ENCODE data around the gene GPR153.

GPR153 gene

DNA sequence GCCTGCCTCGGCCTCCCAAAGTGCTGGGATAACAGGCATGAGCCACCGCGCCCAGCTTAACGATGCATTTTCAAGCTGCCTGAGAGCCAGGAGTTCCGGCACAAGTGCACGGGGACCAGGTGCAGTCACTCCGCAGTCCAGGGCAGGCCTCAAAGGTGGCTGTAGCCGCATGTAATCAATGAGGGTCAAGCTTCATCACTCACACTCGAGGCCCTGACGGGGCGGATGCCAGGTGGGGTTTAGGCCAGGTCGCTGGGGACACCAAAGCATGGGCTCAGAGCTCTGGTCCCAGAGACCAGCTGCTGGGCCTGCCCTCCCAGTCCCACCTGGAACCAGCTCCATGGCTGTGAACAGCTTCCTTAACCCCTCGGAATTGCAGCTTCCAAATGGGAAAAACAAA, 26.1 kb upstream of the GPR153 start:
- no peak overlapping the region for H3K27ac ChIP-seq (replicated peaks; ENCODE audit: low read length)
- H3K18ac ChIP-seq (ENCODE audit: low read length) = no peak overlapping the region
- peaks cover 0 to 6% of the 10 kb centered on the region in 2 donors for H3K4me1 ChIP-seq (ENCODE audit: control insufficient read depth in 2 of 2, insufficient read depth in 1 of 2, low read depth in 1 of 2, low read length in 2 of 2)
- no peaks in the 10 kb centered on the region for H3K9me3 ChIP-seq (replicated peaks in 1 of 2; ENCODE audit: control insufficient read depth in 2 of 2, insufficient read depth in 1 of 2, low read depth in 1 of 2, low read length in 2 of 2)
- no peak overlapping the region for H3K4me3 ChIP-seq (ENCODE audit: low read length in 2 of 2)
- H2BK5ac ChIP-seq (ENCODE audit: low read length) = no peak overlapping the region
- no peak for DNase-seq (ENCODE audit: low spot score)
- H3K9ac ChIP-seq (ENCODE audit: low read depth, low read length, poor library complexity) = no peak overlapping the region
- H3K14ac ChIP-seq (ENCODE audit: low read length) = no peak overlapping the region
- peaks cover 6 to 43% of the 10 kb centered on the region in 2 donors for H3K36me3 ChIP-seq (replicated peaks in 1 of 2; ENCODE audit: control insufficient read depth in 2 of 2, insufficient read depth in 2 of 2, low read length in 2 of 2)
- no peak overlapping the region for H2BK12ac ChIP-seq (ENCODE audit: low read length)
- no peak overlapping the region for H2AK5ac ChIP-seq (ENCODE audit: low read depth, low read length)
- no peaks in the 10 kb centered on the region for H3K27me3 ChIP-seq (ENCODE audit: control insufficient read depth in 3 of 3, insufficient read depth in 3 of 3, low read depth in 1 of 3, low read length in 3 of 3)
- no peak overlapping the region for H3K4ac ChIP-seq (ENCODE audit: low read length)
- no peak overlapping the region for H3K4me2 ChIP-seq (ENCODE audit: insufficient read depth, low read length, poor library complexity, severe bottlenecking)
- no peak overlapping the region for H2BK15ac ChIP-seq (ENCODE audit: low read length)
- no peak overlapping the region for H2BK120ac ChIP-seq (ENCODE audit: low read depth, low read length)
- no peak overlapping the region for H4K8ac ChIP-seq (ENCODE audit: low read depth, low read length)
- WGBS, 2 donors (ENCODE audit: extremely low coverage in 2 of 2, insufficient read length in 2 of 2, insufficient replicate concordance in 1 of 2) = no CpG with 5 or more reads among the region's 13 CpGs
- H3K79me1 ChIP-seq (ENCODE audit: low read depth, low read length) = peaks cover 2% of the 10 kb centered on the region
- H2AFZ ChIP-seq (ENCODE audit: low read length) = no peak overlapping the region
- H4K91ac ChIP-seq (ENCODE audit: low read depth, low read length, poor library complexity) = no peak overlapping the region
- peak overlapping the region; percentile 87 for H3K23ac ChIP-seq (ENCODE audit: low read depth, low read length, poor library complexity)

- WGBS, 2 donors (ENCODE audit: extremely low coverage in 2 of 2, insufficient read length in 2 of 2, insufficient replicate concordance in 1 of 2) = no CpG with 5 or more reads among the region's 8 CpGs
- H2AFZ ChIP-seq (ENCODE audit: low read length) = no peak overlapping the region
- DNase-seq (ENCODE audit: low spot score) = no peak
- no peaks in the 10 kb centered on the region for H3K9me3 ChIP-seq (replicated peaks in 1 of 2; ENCODE audit: control insufficient read depth in 2 of 2, insufficient read depth in 1 of 2, low read depth in 1 of 2, low read length in 2 of 2)
- H3K23ac ChIP-seq (ENCODE audit: low read depth, low read length, poor library complexity) = peak overlapping the region; percentile 21
- H2BK12ac ChIP-seq (ENCODE audit: low read length) = no peak overlapping the region
- peaks cover 2% of the 10 kb centered on the region for H3K79me1 ChIP-seq (ENCODE audit: low read depth, low read length)
- H3K4me2 ChIP-seq (ENCODE audit: insufficient read depth, low read length, poor library complexity, severe bottlenecking) = no peak overlapping the region
- no peak overlapping the region for H3K4me3 ChIP-seq (ENCODE audit: low read length in 2 of 2)
- no peak overlapping the region for H2BK5ac ChIP-seq (ENCODE audit: low read length)
- H2BK120ac ChIP-seq (ENCODE audit: low read depth, low read length) = peak overlapping the region; percentile 22
- no peak overlapping the region for H2AK5ac ChIP-seq (ENCODE audit: low read depth, low read length)
- peaks cover 0 to 6% of the 10 kb centered on the region in 2 donors for H3K4me1 ChIP-seq (ENCODE audit: control insufficient read depth in 2 of 2, insufficient read depth in 1 of 2, low read depth in 1 of 2, low read length in 2 of 2)
- H3K14ac ChIP-seq (ENCODE audit: low read length) = no peak overlapping the region
- H4K91ac ChIP-seq (ENCODE audit: low read depth, low read length, poor library complexity) = no peak overlapping the region
- H3K27ac ChIP-seq (replicated peaks; ENCODE audit: low read length) = no peak overlapping the region
- H3K9ac ChIP-seq (ENCODE audit: low read depth, low read length, poor library complexity) = no peak overlapping the region
- no peaks in the 10 kb centered on the region for H3K27me3 ChIP-seq (ENCODE audit: control insufficient read depth in 3 of 3, insufficient read depth in 3 of 3, low read depth in 1 of 3, low read length in 3 of 3)
- H4K8ac ChIP-seq (ENCODE audit: low read depth, low read length) = no peak overlapping the region
- H3K18ac ChIP-seq (ENCODE audit: low read length) = no peak overlapping the region
- H3K36me3 ChIP-seq (replicated peaks in 1 of 2; ENCODE audit: control insufficient read depth in 2 of 2, insufficient read depth in 2 of 2, low read length in 2 of 2) = peaks cover 6 to 35% of the 10 kb centered on the region in 2 donors
- no peak overlapping the region for H2BK15ac ChIP-seq (ENCODE audit: low read length)
- no peak overlapping the region for H3K4ac ChIP-seq (ENCODE audit: low read length)
These were observed 25.4 kb upstream of the GPR153 start for GRCh38 chr1:6286266-6286665.

GRCh38 chr1:6285336-6285735, 24.4 kb upstream of the GPR153 start:
- Histone ChIP-seq H3K9me3 (replicated peaks in 1 of 2; ENCODE audit: control insufficient read depth in 2 of 2, insufficient read depth in 1 of 2, low read depth in 1 of 2, low read length in 2 of 2) (no peaks in the 10 kb centered on the region), H3K4me2 (ENCODE audit: insufficient read depth, low read length, poor library complexity, severe bottlenecking) (no peak overlapping the region), H3K14ac (ENCODE audit: low read length) (peak overlapping the region; percentile 13), H2BK15ac (ENCODE audit: low read length) (no peak overlapping the region), H2BK12ac (ENCODE audit: low read length) (no peak overlapping the region), H2BK5ac (ENCODE audit: low read length) (no peak overlapping the region), H3K23ac (ENCODE audit: low read depth, low read length, poor library complexity) (peak overlapping the region; percentile 1), H2AK5ac (ENCODE audit: low read depth, low read length) (no peak overlapping the region), H3K4me1 (ENCODE audit: control insufficient read depth in 2 of 2, insufficient read depth in 1 of 2, low read depth in 1 of 2, low read length in 2 of 2) (peaks cover 0 to 6% of the 10 kb centered on the region in 2 donors), H3K4me3 (ENCODE audit: low read length in 2 of 2) (no peak overlapping the region), H4K8ac (ENCODE audit: low read depth, low read length) (no peak overlapping the region), H4K91ac (ENCODE audit: low read depth, low read length, poor library complexity) (no peak overlapping the region), H3K27ac (replicated peaks; ENCODE audit: low read length) (no peak overlapping the region), H3K18ac (ENCODE audit: low read length) (no peak overlapping the region), H3K4ac (ENCODE audit: low read length) (no peak overlapping the region), H2AFZ (ENCODE audit: low read length) (no peak overlapping the region), H3K79me1 (ENCODE audit: low read depth, low read length) (peaks cover 5% of the 10 kb centered on the region), H3K9ac (ENCODE audit: low read depth, low read length, poor library complexity) (no peak overlapping the region), H2BK120ac (ENCODE audit: low read depth, low read length) (no peak overlapping the region), H3K36me3 (replicated peaks in 1 of 2; ENCODE audit: control insufficient read depth in 2 of 2, insufficient read depth in 2 of 2, low read length in 2 of 2) (peaks cover 12 to 28% of the 10 kb centered on the region in 2 donors), H3K27me3 (ENCODE audit: control insufficient read depth in 3 of 3, insufficient read depth in 3 of 3, low read depth in 1 of 3, low read length in 3 of 3) (no peaks in the 10 kb centered on the region)
- no peak for DNase-seq (ENCODE audit: low spot score)
- no CpG with 5 or more reads among the region's 11 CpGs for WGBS, 2 donors (ENCODE audit: extremely low coverage in 2 of 2, insufficient read length in 2 of 2, insufficient replicate concordance in 1 of 2)

DNA sequence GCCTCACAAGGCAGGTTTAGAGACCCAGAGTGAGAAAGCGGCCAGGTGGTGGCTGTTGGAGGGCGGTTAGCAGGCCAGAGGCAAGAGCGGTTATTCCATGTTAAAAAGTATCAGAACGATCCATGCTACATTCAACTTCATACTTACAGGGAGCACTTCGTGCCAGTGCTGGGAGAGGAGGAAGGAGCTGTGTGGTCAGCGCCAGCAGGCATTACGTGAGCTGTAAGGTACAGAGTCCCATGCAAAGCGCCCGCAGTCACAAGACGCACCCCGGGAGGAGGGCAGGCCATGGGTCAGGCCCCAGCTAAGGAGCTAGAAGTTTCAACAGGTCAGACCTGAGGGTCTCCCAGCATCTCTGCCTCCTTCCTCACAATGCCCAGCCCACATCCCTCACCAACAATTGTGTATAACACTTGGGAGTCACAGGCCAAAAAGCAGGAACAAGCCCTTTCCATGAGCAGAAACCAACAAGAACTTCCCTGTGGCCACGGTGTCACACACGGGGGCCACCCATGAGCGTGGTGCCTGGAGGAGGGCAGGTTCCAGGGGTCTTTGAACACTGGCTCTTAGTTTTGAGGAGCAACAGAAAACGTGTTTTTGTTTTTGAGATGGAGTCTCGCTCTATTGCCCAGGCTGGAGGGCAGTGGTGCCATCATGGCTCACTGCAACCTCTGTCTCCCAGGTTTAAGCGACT, 21.8 kb upstream of the GPR153 start:
- Histone ChIP-seq H2BK120ac (ENCODE audit: low read depth, low read length) (no peak overlapping the region), H3K23ac (ENCODE audit: low read depth, low read length, poor library complexity) (no peak overlapping the region), H4K8ac (ENCODE audit: low read depth, low read length) (no peak overlapping the region), H3K4me3 (ENCODE audit: low read length in 2 of 2) (no peak overlapping the region), H3K79me1 (ENCODE audit: low read depth, low read length) (peaks cover 7% of the 10 kb centered on the region), H3K9me3 (replicated peaks in 1 of 2; ENCODE audit: control insufficient read depth in 2 of 2, insufficient read depth in 1 of 2, low read depth in 1 of 2, low read length in 2 of 2) (no peaks in the 10 kb centered on the region), H4K91ac (ENCODE audit: low read depth, low read length, poor library complexity) (no peak overlapping the region), H2BK5ac (ENCODE audit: low read length) (no peak overlapping the region), H2AFZ (ENCODE audit: low read length) (no peak overlapping the region), H3K4ac (ENCODE audit: low read length) (no peak overlapping the region), H3K18ac (ENCODE audit: low read length) (no peak overlapping the region), H3K27ac (replicated peaks; ENCODE audit: low read length) (no peak overlapping the region), H2BK12ac (ENCODE audit: low read length) (no peak overlapping the region), H3K36me3 (replicated peaks in 1 of 2; ENCODE audit: control insufficient read depth in 2 of 2, insufficient read depth in 2 of 2, low read length in 2 of 2) (peaks cover 20 to 30% of the 10 kb centered on the region in 2 donors), H2BK15ac (ENCODE audit: low read length) (no peak overlapping the region), H3K14ac (ENCODE audit: low read length) (no peak overlapping the region), H3K4me1 (ENCODE audit: control insufficient read depth in 2 of 2, insufficient read depth in 1 of 2, low read depth in 1 of 2, low read length in 2 of 2) (peaks cover 3 to 6% of the 10 kb centered on the region in 2 donors), H2AK5ac (ENCODE audit: low read depth, low read length) (no peak overlapping the region), H3K4me2 (ENCODE audit: insufficient read depth, low read length, poor library complexity, severe bottlenecking) (no peak overlapping the region), H3K27me3 (ENCODE audit: control insufficient read depth in 3 of 3, insufficient read depth in 3 of 3, low read depth in 1 of 3, low read length in 3 of 3) (no peaks in the 10 kb centered on the region), H3K9ac (ENCODE audit: low read depth, low read length, poor library complexity) (peak overlapping the region; percentile 25)
- WGBS, 2 donors (ENCODE audit: extremely low coverage in 2 of 2, insufficient read length in 2 of 2, insufficient replicate concordance in 1 of 2) = no CpG with 5 or more reads among the region's 17 CpGs
- DNase-seq (ENCODE audit: low spot score) = no peak
